OCI-M1 (cell line): ENCODE data around the gene ARHGAP15.

Experiments
- DNase-seq: peaks from one replicate; lab custom pipeline; 2025; lab: John Stamatoyannopoulos, UW

The ARHGAP15 gene

DNA sequence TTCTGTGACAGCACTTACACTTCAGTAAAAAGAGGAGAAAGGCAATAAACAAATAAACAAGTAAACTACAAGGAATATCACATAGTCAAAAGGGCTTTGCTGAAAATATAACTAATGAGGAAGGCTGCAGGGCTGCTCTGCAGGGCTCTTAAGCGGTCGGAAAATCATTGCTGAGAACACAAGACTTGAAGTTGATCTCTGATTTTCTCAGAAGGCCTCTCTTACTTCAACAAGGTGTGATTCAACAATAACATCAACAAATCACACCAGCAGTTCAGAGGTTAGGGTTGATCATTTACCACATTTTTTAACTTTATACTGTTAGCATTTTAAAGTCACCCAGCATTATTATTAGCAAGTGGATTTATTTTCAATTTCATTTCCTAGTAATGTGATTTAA is 215.6 kb downstream of the ARHGAP15 start:
- no peak for DNase-seq

DNA sequence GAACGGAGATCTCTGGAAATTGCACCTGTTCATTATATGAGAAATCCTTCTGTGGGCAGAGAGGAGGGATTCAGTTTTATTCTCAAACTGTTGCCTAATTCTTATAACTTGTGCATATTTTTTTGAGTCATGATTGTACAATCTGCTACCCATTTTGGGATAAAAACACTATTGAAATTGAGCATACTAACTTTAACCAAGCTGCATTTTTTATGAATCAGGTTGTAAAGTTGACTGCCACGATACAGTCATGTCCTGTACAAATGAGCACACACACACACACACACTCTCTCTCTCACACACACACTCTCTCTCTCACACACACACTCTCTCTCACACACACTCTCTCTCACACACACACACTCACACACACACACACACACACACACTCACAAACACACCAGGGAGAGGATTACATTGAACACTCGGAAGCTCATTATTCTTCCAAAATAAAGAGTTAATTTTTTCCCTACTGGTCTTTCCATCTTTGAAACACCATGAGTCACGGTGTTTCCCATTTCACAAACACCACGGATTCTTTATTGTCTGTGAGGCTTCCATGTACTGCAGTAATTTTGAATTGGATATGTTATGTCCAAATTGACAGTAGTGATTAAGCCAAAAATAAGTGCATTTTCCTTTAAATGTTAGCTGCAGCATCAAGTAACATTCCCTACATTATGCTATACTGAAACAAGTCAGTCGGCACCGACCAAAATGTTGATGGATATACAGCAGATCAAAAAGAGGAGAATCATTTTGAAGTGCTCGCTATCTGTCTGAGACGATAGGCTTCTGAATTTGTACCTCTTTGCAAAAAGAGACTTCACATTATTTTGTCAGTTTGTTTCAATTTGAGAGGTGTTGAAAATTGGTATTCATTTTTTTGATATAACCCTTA is 216.9 kb downstream of the ARHGAP15 start:
- no peak for DNase-seq

DNA sequence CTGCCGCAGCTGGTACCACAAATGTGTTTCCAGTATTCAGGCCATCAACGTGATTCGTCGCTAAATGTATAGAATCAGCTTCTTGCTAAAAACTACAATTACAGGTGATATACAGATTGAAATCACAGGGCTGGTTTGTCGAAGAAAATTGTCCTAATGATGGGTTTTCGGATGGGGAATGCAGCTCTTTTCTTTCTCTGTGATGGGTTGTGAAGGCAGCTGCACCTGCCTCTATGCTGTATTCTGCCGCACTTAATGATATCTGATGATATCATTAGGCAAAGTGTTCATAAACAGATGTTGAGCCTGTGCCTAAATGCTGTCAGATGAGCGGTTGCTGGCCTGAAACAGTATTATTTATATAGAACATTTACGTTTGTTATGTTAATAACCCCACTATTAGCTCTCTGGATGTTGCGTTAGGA is 218.1 kb downstream of the ARHGAP15 start:
- no peak for DNase-seq

DNA sequence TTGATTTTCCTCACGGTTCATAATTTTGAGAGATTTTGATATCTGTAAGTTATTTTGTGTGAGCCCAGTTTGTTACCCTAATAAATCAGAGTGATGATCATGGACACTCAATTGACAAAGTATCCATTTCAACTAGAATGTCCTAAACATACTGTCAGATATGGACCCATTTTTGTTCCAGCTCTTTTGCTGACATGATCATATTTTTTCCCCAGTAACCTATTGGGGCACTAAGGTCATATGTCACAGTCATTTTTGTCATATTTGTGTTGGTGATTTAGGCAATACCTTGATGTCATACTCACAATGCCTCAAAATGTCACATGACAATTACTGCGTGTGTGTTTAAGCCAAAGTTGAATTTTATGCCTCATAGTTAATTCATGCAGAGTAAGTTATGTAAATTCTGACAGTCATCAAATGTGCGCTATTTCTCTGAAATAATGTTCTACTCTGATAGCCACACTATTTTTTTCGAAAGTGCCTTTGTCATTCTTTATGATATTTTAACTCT is 218.7 kb downstream of the ARHGAP15 start:
- DNase-seq = no peak

DNA sequence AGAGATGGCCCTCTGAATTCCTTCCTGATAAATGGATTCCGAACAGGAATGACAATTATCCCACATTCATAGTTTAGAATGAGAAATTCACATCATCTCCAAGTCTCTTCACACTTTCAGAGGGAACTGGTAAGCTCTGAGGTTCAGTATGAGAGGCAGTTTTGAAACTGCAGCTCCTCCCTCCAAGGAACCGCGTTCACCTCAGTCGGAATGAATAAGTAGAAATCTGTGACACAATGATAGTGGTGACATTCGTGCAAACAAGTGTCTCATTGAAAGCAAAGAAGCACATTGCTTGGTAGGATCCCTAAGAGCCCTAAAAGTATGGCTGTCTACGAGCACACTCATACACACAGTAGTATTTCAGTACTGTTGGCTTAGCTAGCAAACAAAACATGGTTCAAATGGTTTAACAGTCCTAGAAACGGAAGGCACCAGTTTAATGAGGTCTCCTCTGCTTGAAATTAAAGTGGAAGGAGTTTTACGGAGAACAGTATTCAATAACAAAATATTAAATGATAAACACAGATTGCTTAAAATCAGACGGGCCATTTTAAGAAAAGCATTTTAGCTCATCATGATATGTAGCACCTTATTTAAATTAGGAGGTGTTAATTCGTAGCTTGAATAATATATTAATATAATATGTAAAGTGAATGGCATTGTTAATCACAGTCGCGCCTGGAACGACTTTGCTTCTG is 225.0 kb downstream of the ARHGAP15 start:
- no peak for DNase-seq

DNA sequence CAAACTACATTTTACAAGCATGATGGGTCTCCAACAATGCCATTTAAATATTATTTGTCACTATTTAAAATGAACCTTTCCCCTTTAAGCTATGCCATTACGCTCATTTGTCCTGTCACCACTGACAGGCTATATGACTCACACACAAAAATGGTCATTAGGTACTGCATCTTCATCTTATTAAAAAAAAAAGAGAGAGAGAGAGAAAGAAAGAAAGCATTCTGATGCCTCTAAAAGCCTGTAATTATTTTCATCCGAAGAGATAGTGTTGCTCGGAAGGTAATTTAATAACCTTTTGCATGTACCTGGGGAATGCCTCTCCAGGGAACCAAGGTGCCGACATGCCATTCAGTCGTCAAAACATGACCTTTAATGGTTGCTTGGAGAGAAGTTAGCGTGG is 226.7 kb downstream of the ARHGAP15 start:
- no peak for DNase-seq

DNA sequence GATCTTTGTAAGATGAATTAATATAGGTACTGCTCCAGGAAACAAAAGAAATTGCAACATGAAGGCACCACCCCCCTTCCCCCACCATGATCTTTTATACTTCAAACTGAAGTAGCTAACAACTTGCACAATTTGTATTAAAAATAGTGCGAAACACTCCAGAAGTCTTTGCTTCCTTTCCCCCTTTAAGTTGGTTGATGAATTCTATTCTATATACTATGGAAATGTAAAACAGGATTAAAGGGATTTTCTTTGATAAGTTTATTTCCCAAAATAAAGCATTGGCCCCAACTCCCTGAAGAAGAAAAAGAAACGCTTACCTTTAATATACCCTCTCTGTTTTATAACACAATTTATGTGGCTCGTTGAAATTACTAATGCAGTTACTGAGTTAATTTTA is 227.1 kb downstream of the ARHGAP15 start:
- DNase-seq = no peak

DNA sequence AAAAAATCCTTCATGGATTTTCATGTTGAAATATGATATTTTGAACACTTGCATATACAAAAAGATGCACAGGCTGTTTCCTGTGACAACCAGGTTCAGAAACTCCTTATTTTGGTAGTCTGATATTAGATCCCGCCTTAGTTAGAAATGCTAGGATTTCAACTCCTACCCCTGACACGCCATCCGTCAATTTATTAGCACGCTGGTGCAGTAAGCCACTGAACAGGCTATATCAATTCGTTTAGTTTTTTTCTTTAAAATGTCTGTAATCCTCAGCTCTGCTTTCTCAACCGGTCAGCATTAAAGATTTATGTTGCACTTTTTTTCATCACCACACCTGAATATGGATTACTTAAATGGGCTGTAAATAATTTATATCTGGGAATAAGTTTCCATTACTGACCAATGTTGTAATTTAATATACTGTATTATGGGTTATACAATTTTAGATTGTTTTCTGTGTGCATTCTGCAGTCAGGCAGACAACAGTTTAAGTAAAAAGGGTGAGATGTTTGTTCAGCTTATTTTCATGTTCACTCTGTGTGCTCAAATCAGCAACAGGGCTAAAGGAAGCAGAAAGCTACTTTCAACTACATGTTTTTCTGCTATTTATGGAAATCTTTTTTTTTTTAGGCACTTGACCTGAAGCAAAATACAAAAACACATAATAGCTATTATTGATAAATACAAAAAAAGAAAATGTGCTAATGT is 227.7 kb downstream of the ARHGAP15 start:
- no peak for DNase-seq

DNA sequence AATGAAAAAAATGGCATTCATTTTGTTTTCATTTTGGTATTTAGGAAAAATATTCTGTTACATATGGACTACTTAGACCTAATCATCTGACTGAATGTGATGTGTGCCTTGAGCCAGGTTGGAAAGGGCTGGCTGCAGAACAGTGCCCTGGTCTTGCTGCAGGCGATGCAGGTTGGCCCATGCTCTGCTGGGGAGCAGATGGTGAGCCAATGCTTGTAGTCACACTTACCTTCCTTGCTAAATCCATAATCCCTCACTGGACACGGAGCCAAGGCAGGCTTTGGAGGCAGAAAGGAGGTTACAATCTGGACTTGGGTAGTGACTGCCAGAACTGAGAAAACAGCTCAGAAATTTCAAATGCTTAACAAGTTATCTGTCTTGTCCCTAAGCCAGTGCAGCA is 228.7 kb downstream of the ARHGAP15 start:
- DNase-seq = no peak

DNA sequence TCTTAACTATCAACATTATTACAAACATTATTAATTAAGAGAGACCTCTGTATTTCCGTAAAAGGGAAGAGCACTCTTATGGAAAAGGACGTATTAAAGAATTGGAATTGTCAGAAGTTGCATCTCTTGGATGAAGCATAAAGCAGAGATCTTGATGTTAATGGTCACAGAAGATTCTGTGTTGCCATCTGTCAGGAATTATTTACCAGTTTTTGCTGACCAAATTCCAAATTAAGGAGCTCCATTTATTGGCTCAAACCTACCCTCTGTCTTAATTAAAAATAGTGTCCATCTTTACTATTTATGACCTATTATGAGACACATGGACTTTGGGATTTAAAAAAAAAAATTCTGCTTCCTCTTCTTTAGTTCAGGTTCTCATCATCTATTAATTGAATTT is 232.1 kb downstream of the ARHGAP15 start:
- no peak for DNase-seq

DNA sequence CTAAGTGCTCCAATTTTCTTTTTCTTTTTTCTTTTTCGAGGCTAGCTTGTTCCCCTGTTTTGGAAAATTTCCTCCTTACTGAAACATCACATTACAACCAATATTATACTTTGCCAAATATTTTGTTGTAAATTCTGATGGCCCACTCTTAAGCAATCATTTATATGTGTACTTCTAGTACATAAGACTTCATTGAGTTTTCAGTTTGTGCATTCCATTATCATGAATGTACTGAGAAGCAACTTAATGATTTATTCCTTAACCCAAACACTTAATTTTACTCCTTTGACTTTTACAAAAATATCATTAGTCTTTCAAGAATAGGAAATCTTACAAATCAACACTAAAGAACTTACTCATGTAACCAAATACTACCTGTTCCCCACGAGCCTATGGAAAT is 242.4 kb downstream of the ARHGAP15 start:
- no peak for DNase-seq

DNA sequence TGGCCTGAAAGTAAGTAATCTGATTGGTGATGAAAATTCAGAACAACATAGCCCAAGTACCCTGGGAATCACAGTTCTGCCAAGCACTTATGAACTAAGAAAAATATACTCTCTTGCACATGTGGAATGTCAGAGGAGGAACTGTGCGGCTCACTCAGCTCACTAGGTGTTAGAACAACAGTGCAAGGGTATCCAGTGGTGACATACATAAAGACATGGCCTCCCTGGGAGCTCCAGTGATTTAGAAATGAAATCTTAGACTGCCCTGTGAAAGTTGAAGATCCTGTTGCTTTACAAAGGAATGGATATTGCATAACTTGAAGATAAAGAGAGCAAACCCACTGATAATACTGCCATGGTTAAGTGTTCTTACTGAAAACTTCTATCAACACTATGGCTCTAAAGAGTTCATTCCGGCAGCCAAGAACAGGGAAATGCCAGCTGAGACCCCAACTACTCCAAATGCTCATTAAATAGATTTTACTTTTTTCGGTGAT is 246.2 kb downstream of the ARHGAP15 start:
- DNase-seq = no peak

DNA sequence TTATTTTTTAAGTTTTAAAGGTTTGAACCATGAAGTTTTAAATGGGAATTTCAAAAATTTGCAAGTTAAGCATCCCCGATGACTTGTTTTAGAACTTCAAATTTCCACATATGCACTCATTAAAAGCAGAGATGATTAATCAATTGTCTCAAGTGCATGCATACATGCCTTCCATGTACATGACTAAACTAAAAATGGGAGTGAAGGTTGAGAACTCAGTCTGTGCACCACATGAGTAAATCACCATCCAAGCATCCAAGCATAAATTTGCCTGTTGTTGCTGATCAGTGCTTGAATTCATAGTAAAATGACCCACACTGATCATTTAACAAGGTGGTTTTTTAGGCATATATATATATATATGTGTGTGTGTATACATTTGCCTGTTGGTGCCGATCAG is 249.8 kb downstream of the ARHGAP15 start:
- no peak for DNase-seq

DNA sequence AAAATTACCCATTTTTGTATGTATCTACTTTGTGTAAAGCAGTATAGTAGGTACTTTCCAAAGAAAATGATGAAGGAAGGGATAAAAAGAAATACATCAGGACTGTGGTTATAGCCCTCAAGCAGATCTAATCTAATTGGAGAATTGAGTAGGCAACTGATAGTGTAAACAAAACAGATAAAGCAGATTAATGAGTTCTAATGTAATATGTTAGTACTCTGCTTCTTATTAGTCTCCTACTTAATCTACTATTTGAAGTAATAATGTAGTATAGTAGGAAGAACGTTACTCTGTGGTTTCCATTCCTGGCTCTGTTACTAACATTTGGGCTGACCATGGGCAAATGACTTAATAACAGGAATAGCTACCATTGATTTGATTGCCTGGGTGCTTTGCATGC is 250.7 kb downstream of the ARHGAP15 start:
- no peak for DNase-seq

DNA sequence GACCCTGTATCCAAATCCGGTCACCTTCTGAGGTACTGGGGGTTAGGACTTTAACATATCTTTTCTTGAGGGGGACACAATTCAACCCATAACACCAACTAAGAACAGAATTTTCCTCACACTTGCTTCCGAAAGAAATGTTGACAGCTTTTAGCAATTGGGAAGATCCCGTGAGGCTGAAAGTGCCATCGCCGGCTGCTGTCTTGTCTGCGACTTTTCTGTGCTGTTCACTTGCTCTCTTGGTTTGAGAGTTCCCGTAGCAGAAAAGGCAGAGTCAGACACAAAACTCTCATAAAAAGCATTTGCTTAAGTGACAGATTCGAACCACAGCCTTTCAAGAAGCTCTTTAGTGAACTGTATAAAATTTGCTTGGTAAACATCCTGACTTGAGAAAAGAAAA is 253.4 kb downstream of the ARHGAP15 start:
- DNase-seq = no peak

DNA sequence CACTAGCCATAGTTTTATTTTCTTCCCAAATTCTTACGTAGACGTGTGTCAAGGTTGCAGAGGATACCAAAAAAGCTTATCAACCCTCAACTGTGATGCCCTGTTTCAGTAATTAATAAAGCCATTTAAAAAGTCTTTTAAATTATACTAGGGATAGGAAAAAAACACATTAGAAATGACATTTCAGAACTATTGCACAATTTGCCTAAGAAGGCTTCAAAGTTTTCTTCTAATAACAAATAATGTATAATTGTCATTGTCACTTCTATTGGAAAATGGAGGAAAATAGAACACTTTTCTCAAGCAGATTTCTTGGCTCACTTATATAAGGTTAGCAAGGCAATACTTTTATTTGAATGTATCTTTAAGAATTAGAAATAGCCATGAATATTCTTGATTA is 253.8 kb downstream of the ARHGAP15 start:
- DNase-seq = no peak

DNA sequence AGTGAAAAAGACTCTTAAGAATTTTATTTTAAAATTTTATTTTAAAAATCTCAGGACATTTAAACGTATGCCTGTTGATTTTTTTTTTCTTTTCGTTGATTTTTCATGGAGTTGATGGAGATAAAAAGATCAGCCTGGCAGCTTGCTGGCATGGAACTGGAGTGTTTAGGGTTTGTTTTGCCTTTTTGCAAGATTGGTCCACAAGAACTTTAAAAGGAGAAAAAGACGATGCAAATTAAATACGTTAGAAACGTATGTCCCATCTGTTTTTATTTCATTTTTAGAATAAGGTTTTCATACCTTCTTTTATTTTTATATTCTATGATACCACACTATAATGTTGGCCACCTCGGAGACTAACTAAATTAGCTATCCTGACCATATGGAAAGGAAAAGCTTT is 254.9 kb downstream of the ARHGAP15 start:
- DNase-seq = no peak

DNA sequence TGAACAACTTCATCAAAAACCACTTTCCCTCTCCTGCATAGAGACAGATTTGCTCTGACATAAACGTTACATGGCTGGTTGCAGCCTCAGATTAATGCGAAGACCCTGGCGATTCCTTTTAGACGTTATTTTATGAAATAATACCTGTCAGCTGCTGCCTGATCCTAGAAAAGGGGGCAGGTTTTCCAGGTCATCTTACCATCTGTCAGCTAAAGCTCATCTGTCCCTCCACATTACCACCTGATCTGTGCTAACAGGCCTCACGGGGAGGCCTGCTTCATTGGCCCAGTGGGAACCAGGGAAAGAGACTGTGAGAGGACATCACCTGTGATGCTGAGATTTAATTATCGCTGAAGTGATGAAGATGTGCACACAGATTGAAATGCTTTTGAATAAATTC is 261.0 kb downstream of the ARHGAP15 start:
- DNase-seq = no peak

DNA sequence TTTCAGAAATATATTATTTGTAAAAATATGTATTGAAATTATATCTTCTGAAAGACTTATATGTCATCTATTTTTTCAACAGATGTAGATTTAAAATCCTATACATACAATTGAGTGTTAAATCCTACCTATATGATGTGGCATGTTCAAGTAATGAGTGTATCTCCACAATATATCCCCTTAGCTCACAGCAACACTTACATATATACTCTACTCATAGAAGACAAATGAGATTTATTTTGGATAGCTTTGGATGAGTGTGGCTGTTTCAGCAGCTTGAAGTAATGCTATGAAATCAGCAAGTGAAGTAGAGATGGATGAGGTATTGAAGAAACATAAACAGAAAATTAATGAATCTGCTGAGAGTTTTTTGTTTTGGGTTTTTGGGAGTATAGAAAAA is 263.1 kb downstream of the ARHGAP15 start:
- no peak for DNase-seq

DNA sequence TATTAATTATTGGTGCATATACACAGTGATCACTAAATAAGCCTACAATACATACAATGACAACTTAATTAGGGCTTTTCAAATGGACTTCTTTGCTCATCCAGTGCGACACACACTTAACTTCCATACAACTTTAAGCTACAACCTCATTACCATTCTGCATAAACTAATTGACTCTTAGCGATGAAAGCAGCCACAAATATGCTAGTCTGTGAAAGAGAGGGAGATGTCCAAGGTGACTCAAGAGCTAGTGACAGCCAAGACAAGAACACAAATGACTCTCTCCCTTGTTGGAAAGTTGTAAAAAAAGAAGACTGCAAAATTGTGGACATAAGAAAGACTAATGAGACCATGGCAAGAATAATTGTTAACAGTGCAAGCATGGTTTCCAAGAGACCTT is 264.8 kb downstream of the ARHGAP15 start:
- DNase-seq = no peak

DNA sequence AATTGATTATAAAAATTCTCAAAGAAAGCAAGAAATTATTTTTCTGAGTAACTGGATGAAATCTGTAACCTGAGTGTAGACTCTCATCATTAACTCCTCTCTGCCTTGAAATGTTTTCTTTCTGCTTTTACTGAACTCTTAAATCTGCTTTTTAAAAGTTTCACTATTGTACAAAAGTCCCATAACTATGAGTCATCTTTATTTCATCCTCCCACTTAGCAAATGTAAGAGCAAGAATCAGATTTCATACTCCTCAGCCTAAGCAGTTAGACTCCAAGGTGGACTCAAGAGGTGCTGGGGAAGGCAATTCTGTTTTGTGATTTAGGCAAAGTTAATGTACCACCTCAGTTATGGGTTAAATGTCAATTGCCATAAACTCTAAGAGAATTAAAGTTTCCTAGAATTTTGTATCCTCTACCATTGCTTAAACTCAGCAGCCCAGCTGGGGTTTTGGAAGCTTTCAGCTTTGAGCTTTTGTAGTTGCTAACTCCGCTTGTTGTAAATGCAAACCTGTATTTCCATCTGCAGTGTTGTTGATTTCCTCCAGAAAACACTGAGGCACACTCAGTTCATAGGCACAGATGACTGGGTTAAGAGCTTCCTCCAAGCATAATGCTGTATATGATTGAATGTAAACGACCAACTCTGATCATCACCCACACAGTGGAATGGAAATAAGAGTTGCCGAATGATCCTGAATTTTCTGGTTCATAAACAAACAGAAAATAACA is 268.8 kb downstream of the ARHGAP15 start:
- peak; percentile 17 for DNase-seq

DNA sequence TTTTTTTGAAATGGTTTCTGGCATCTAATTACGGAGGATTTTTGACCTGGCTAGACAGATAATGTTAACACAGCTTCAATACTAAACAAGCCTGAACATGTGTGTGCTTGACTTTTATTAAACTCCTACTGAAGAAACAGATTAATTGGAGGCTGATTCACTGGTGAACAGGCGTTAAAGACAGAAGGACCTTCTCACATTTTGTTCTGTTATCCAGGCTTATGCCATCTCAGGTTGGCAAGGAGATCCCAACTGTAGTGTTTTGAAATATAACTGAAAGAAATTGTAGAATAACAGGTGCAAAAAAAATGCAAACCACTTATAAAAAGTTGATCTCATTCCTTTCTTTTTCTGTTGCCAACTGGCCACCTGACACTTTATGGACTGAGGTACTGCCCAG is 269.6 kb downstream of the ARHGAP15 start:
- no peak for DNase-seq
